HepG2 (cell line): ENCODE results near the gene P3H4. TPM values are rescaled to one million over a fixed set of nuclear protein-coding genes. Genes with fewer than 3 reads are reported as not detected.

Source experiments
- BATF2 ChIP-seq: sonication (generic); formaldehyde crosslinking; IDR thresholded peaks from 2 replicates; pipeline ENCODE4 v1.8.0; 2022; ENCODE audit warnings: mild to moderate bottlenecking, missing genetic modification reagents, moderate library complexity
- CSRNP1 ChIP-seq: sonication (generic); formaldehyde crosslinking; IDR thresholded peaks from 2 replicates; pipeline ENCODE4 v1.8.1; 2023; ENCODE audit warnings: mild to moderate bottlenecking, missing genetic modification reagents
- DMTF1 ChIP-seq: sonication (generic); formaldehyde crosslinking; IDR thresholded peaks from 2 replicates; pipeline ENCODE4 v1.4.0; 2020; ENCODE audit warnings: mild to moderate bottlenecking, missing genetic modification reagents
- ETV6 ChIP-seq: sonication (generic); formaldehyde crosslinking; conservative IDR thresholded peaks from 2 replicates; pipeline ENCODE4 v1.4.0; 2020; ENCODE audit warnings: missing genetic modification reagents
- IRF2 ChIP-seq: IDR thresholded peaks from 2 replicates; pipeline ENCODE4 v1.6.1; 2018; ENCODE audit warnings: missing genetic modification reagents, missing compliant biosample characterization
- RBM39 ChIP-seq: fragments of 200-400 bp; formaldehyde crosslinking; IDR thresholded peaks from one replicate; pipeline ENCODE4 v1.6.1; 2018; ENCODE audit warnings: antibody characterized with exemption, mild to moderate bottlenecking, low read depth, low read length; ENCODE audit not compliant: poor library complexity, severe bottlenecking
- SIN3B ChIP-seq: fragments of 150-350 bp; IDR thresholded peaks from 2 replicates; pipeline ENCODE4 v1.6.1; 2014; ENCODE audit warnings: low read length
- SKI ChIP-seq: fragments of 450-650 bp; IDR thresholded peaks from one replicate; pipeline ENCODE4 v1.6.1; 2018; ENCODE audit warnings: mild to moderate bottlenecking; ENCODE audit not compliant: partially characterized antibody
- SP1 ChIP-seq, 2 experiments: fragments of 450-650 bp in 1 of 2; sonication (generic) in 1 of 2; formaldehyde crosslinking in 1 of 2; IDR thresholded peaks; 2 replicates each; pipeline versions ENCODE4 v1.4.0 to v1.6.1; 2016 to 2020; ENCODE audit warnings: missing genetic modification reagents in 1 of 2
- ZBTB49 ChIP-seq: sonication (generic); formaldehyde crosslinking; IDR thresholded peaks from 2 replicates; pipeline ENCODE4 v1.4.0; 2020; ENCODE audit warnings: missing genetic modification reagents, borderline replicate concordance
- ZMYM2 ChIP-seq: sonication (generic); formaldehyde crosslinking; IDR thresholded peaks from 2 replicates; pipeline ENCODE4 v1.8.0; 2022; ENCODE audit warnings: mild to moderate bottlenecking, missing genetic modification reagents
- ZNF142 ChIP-seq: sonication (generic); formaldehyde crosslinking; IDR thresholded peaks from 2 replicates; pipeline ENCODE4 v1.4.0; 2020; ENCODE audit warnings: missing genetic modification reagents
- ZNF550 ChIP-seq: sonication (generic); formaldehyde crosslinking; IDR thresholded peaks from 2 replicates; pipeline ENCODE4 v1.4.0; 2020; ENCODE audit warnings: mild to moderate bottlenecking, missing genetic modification reagents, borderline replicate concordance
- ZNF709 ChIP-seq: sonication (generic); formaldehyde crosslinking; IDR thresholded peaks from 2 replicates; pipeline ENCODE4 v1.5.0; 2020; ENCODE audit warnings: mild to moderate bottlenecking, missing genetic modification reagents
- ZNF737 ChIP-seq: sonication (generic); formaldehyde crosslinking; IDR thresholded peaks from 2 replicates; pipeline ENCODE4 v1.5.0; 2020; ENCODE audit warnings: missing genetic modification reagents, mild to moderate bottlenecking, borderline replicate concordance
- polyA plus RNA-seq, 8 experiments: library from polyadenylated mRNA; depleted of rRNA in 3 of 8; stranded (reverse) in 7 of 8; unstranded in 1 of 8; fragments of >200 nt; fragmentation: Illumina TruSeq in 4 of 8; extraction: Trizol in 4 of 8; gene quantifications; 2 replicates each; pipeline versions ENCODE4 v1.2.1 to v1.2.3, GENCODE V29; 2011 to 2016; ENCODE audit warnings: low read depth in 4 of 8, missing spikeins in 1 of 8, mixed read lengths in 1 of 8; ENCODE audit not compliant: insufficient read depth in 1 of 8
- total RNA-seq, 5 experiments: library from RNA; depleted of rRNA; stranded (reverse); fragments of >200 nt; fragmentation: Illumina TruSeq; extraction: Trizol; gene quantifications; 2 replicates each; pipeline ENCODE4 v1.2.3, GENCODE V29; 2016; ENCODE audit warnings: low read depth in 1 of 5

Gene P3H4
- total and polyA plus RNA-seq, 2 of the 13 experiments (the other 11 are each of a cell fraction or from before 2014, with no cell fraction given): 37.1 to 50.6 TPM

GRCh38 chr17:41812381-41813151 lies 817 bp upstream of the P3H4 start, which contains the start of gene FKBP10 (continued):
- TF ChIP-seq ETV6 (CRISPR knock-in tag) (no peak), ZMYM2 (CRISPR knock-in tag) (no peak), SKI (no peak), ZNF142 (CRISPR knock-in tag) (no peak), ZNF709 (CRISPR knock-in tag) (0 out of 2 replicates have a peak, but pooled peaks have one; percentile 7), ZNF550 (CRISPR knock-in tag) (no peak), ZNF737 (CRISPR knock-in tag) (no peak), SIN3B (peak; percentile 79; the same call in 1 of the 2 replicates), BATF2 (CRISPR knock-in tag) (peak; percentile 46; the same call in 1 of the 2 replicates), CSRNP1 (CRISPR knock-in tag) (no peak; the same call in 1 of the 2 replicates), DMTF1 (CRISPR knock-in tag) (no peak), SP1 (IDR thresholded peaks at IDR 0.05) (no peak), SP1 (CRISPR knock-in tag; IDR thresholded peaks at IDR 0.05) (no peak), RBM39 (peak; percentile 55), IRF2 (no peak), ZBTB49 (CRISPR knock-in tag) (no peak)
